ENCODE measurements around the gene TANGO6. TPM values are rescaled to one million over a fixed set of nuclear protein-coding genes. Genes with fewer than 3 reads are reported as not detected.

Gene TANGO6
- total and polyA plus RNA-seq, 10 of the 15 experiments (the other 5 are each of a cell fraction or from before 2014, with no cell fraction given) = 1.1 to 20.6 (median 11.0) TPM

DNA sequence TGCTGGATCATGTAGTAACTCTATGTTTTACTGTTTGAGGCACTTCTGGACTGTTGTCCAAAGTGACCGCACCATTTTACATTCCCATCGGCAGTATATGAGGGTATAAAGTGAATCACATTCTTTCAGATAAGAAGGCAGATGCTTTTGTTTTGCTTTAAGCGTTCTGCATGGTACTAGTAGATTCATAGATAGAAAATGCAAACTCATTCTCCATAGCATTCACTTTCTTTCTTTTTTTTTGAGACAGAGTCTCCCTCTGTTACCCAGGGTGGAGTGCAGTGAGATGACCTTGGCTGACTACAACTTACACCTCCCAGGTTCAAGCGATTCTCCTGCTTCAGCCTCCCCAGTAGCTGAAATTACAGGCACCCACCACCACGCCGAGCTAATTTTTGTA is 40.4 kb downstream of the TANGO6 start:
- ChIA-PET SMC1A (ENCODE audit: uncharacterized antibody, unreplicated experiment) (no interaction called here), POLR2A (no interaction called here), RAD21 (ENCODE audit: unreplicated experiment) (no interaction called here), CTCF (no interaction called here)
- WGBS (ENCODE audit: insufficient coverage, insufficient replicate concordance, low lambda C conversion rate, missing lambda C conversion rate) = 99% methylated on average over 6 of the region's 6 CpGs
- H3K79me2 ChIP-seq (ENCODE audit: control insufficient read depth, insufficient read depth, low read length) = no peaks in the 10 kb centered on the region
- H3K4me3 ChIP-seq = no peak overlapping the region
- no peaks in the 10 kb centered on the region for H4K20me1 ChIP-seq (ENCODE audit: control insufficient read depth, insufficient read depth)
- in situ Hi-C loops (cut with MboI) = no loop called here
- BruUV-seq (replicated peaks) = no TSS peak
- H3K27me3 ChIP-seq (replicated peaks in 1 of 2; ENCODE audit: control insufficient read depth in 2 of 2, insufficient read depth in 2 of 2, low read length in 1 of 2) = no peaks in the 10 kb centered on the region
- ATAC-seq (no peak), DNase-seq (ENCODE audit: low read depth, low spot score) (no peak), FAIRE-seq (no peak)
- intact Hi-C loops (cut with micrococcal nuclease; ENCODE audit: unreplicated experiment) = no loop called here
- H3K36me3 ChIP-seq (ENCODE audit: control insufficient read depth in 2 of 2, insufficient read depth in 2 of 2, low read length in 1 of 2) = peaks cover 0 to 4% of the 10 kb centered on the region in 2 experiments; a peak in 2 of 4 replicates
- H3K9me3 ChIP-seq (replicated peaks; ENCODE audit: control insufficient read depth, insufficient read depth, low read length) = no peaks in the 10 kb centered on the region
- no peak overlapping the region for H3K9ac ChIP-seq (ENCODE audit: control insufficient read depth, insufficient read depth, low read length)
- H3K4me2 ChIP-seq (ENCODE audit: control insufficient read depth, insufficient read depth) = no peak overlapping the region
- TF ChIP-seq JUND (IDR thresholded peaks at IDR 0.05; ENCODE audit: low read depth, low read length) (no peak), RCOR1 (conservative IDR thresholded peaks at IDR 0.05; ENCODE audit: low read depth, low read length) (no peak), EGR1 (IDR thresholded peaks at IDR 0.05; ENCODE audit: borderline replicate concordance in 1 of 2, low read depth in 2 of 2, low read length in 2 of 2) (no peak), NFYA (IDR thresholded peaks at IDR 0.05; ENCODE audit: borderline replicate concordance, low read depth, low read length) (no peak)
- H3K4me1 ChIP-seq (ENCODE audit: control insufficient read depth, insufficient read depth, low read length) = no peaks in the 10 kb centered on the region
- no peak overlapping the region for H2AFZ ChIP-seq (ENCODE audit: control insufficient read depth, low read depth, low read length)
- no peak overlapping the region for H3K27ac ChIP-seq (ENCODE audit: control insufficient read depth, insufficient read depth)

DNA sequence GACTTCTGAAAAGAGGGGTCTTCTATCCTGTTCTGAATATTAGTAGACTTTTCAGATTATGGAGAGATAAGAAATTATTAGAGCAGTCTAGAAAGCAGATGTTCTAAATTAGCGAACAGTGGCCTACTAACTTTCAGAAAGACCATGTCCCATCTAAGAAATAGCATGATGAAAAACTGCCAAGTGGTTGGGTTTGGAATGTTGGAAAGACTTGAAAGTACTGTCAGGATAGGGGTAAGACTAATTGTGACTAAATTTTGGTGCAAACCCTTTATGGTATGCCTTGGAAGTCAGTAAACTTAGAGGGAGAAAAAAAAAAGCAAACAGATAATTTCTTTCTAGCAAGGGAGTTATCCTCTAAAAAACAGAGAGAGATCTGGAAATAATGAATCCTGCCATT is 41.1 kb downstream of the TANGO6 start:
- Histone ChIP-seq H3K36me3 (ENCODE audit: control insufficient read depth in 2 of 2, insufficient read depth in 2 of 2, low read length in 1 of 2) (peaks cover 0 to 4% of the 10 kb centered on the region in 2 experiments; a peak in 1 of 4 replicates), H3K79me2 (ENCODE audit: control insufficient read depth, insufficient read depth, low read length) (no peaks in the 10 kb centered on the region), H4K20me1 (ENCODE audit: control insufficient read depth, insufficient read depth) (no peaks in the 10 kb centered on the region), H3K4me1 (ENCODE audit: control insufficient read depth, insufficient read depth, low read length) (no peaks in the 10 kb centered on the region), H3K27ac (ENCODE audit: control insufficient read depth, insufficient read depth) (no peak overlapping the region), H3K9ac (ENCODE audit: control insufficient read depth, insufficient read depth, low read length) (no peak overlapping the region), H3K9me3 (replicated peaks; ENCODE audit: control insufficient read depth, insufficient read depth, low read length) (no peaks in the 10 kb centered on the region), H3K4me2 (ENCODE audit: control insufficient read depth, insufficient read depth) (no peak overlapping the region), H2AFZ (ENCODE audit: control insufficient read depth, low read depth, low read length) (no peak overlapping the region), H3K27me3 (replicated peaks in 1 of 2; ENCODE audit: control insufficient read depth in 2 of 2, insufficient read depth in 2 of 2, low read length in 1 of 2) (no peaks in the 10 kb centered on the region), H3K4me3 (no peak overlapping the region)
- RAD21 ChIA-PET (ENCODE audit: unreplicated experiment) = no interaction called here
- no peak for DNase-seq (ENCODE audit: low read depth, low spot score)
- CTCF ChIA-PET = no interaction called here
- SMC1A ChIA-PET (ENCODE audit: uncharacterized antibody, unreplicated experiment) = no interaction called here
- no TSS peak for BruUV-seq (replicated peaks)
- intact Hi-C loops (cut with micrococcal nuclease; ENCODE audit: unreplicated experiment) = no loop called here
- no peak for ATAC-seq
- POLR2A ChIA-PET = no interaction called here
- FAIRE-seq = no peak
- in situ Hi-C loops (cut with MboI) = no loop called here
- 88% methylated on average over 1 of the region's 1 CpG for WGBS (ENCODE audit: insufficient coverage, insufficient replicate concordance, low lambda C conversion rate, missing lambda C conversion rate)
- TF ChIP-seq KDM1A (IDR thresholded peaks at IDR 0.05; ENCODE audit: borderline replicate concordance) (no peak), ZSCAN29 (IDR thresholded peaks at IDR 0.05) (no peak), NFXL1 (IDR thresholded peaks at IDR 0.05; ENCODE audit: borderline replicate concordance) (no peak), HDAC6 (IDR thresholded peaks at IDR 0.05; ENCODE audit: unreplicated experiment) (no peak), CBX3 (IDR thresholded peaks at IDR 0.05; ENCODE audit: borderline replicate concordance, low read depth) (no peak), IKZF1 (conservative IDR thresholded peaks at IDR 0.05) (no peak), SPI1 (IDR thresholded peaks at IDR 0.05; ENCODE audit: borderline replicate concordance, insufficient read depth, low read depth, low read length) (no peak), JUNB (IDR thresholded peaks at IDR 0.05) (no peak), RELA (IDR thresholded peaks at IDR 0.05; ENCODE audit: borderline replicate concordance, partially characterized antibody) (no peak), CEBPB (IDR thresholded peaks at IDR 0.05; ENCODE audit: borderline replicate concordance in 1 of 2, low read depth in 2 of 2, low read length in 2 of 2) (no peak), YY1 (IDR thresholded peaks at IDR 0.05; ENCODE audit: low read depth, low read length) (no peak), MYB (IDR thresholded peaks at IDR 0.05; ENCODE audit: borderline replicate concordance, low read depth, low read length) (no peak), TAF1 (IDR thresholded peaks at IDR 0.05; ENCODE audit: borderline replicate concordance, low read depth, low read length) (no peak), NFYB (IDR thresholded peaks at IDR 0.05; ENCODE audit: insufficient read depth, low read depth, low read length) (no peak), CREB1 (IDR thresholded peaks at IDR 0.05; ENCODE audit: low read depth) (no peak), NBN (IDR thresholded peaks at IDR 0.05) (no peak)
- TF ChIP-seq, protein P1, sequence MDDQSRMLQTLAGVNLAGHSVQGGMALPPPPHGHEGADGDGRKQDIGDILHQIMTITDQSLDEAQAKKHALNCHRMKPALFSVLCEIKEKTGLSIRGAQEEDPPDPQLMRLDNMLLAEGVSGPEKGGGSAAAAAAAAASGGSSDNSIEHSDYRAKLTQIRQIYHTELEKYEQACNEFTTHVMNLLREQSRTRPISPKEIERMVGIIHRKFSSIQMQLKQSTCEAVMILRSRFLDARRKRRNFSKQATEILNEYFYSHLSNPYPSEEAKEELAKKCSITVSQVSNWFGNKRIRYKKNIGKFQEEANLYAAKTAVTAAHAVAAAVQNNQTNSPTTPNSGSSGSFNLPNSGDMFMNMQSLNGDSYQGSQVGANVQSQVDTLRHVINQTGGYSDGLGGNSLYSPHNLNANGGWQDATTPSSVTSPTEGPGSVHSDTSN (IDR thresholded peaks at IDR 0.05; ENCODE audit: insufficient replicate concordance, low read depth, low read length) = no peak
